ENCODE measurements around the gene TNRC18.
"Not testable (repeated sequence)": the region's sequence is repeated elsewhere in the genome, so short reads cannot be mapped to it uniquely, and the experiment has no call there.

Gene TNRC18

GRCh38 chr7:5320802-5321396 lies 102.7 kb downstream of the TNRC18 start:
- WGBS, 2 experiments = 96 to 97% methylated on average over 33 of the region's 33 CpGs
- Histone ChIP-seq H3K9me3 (ENCODE audit: control insufficient read depth, low read length) (no peaks in the 10 kb centered on the region), H3K27ac (ENCODE audit: insufficient read depth, low read depth, low read length, poor library complexity, severe bottlenecking) (no peak overlapping the region), H3K36me3 (ENCODE audit: control insufficient read depth, insufficient read depth, low read length) (peaks cover 11% of the 10 kb centered on the region), H3K4me1 (ENCODE audit: control insufficient read depth, insufficient read depth, low read length) (no peaks in the 10 kb centered on the region), H3K4me3 (ENCODE audit: insufficient read depth, low read depth, low read length) (no peak overlapping the region), H3K27me3 (ENCODE audit: control insufficient read depth, insufficient read depth, low read length, poor library complexity, severe bottlenecking) (no peaks in the 10 kb centered on the region)

- WGBS, 2 experiments = 94 to 95% methylated on average over 13 of the region's 13 CpGs
- Histone ChIP-seq H3K27ac (ENCODE audit: insufficient read depth, low read depth, low read length, poor library complexity, severe bottlenecking) (no peak overlapping the region), H3K9me3 (ENCODE audit: control insufficient read depth, low read length) (no peaks in the 10 kb centered on the region), H3K36me3 (ENCODE audit: control insufficient read depth, insufficient read depth, low read length) (peaks cover 11% of the 10 kb centered on the region), H3K4me3 (ENCODE audit: insufficient read depth, low read depth, low read length) (no peak overlapping the region), H3K4me1 (ENCODE audit: control insufficient read depth, insufficient read depth, low read length) (no peaks in the 10 kb centered on the region), H3K27me3 (ENCODE audit: control insufficient read depth, insufficient read depth, low read length, poor library complexity, severe bottlenecking) (no peaks in the 10 kb centered on the region)
These were observed 103.2 kb downstream of the TNRC18 start for GRCh38 chr7:5320391-5320790.

- H3K27ac ChIP-seq (ENCODE audit: insufficient read depth, low read depth, low read length, poor library complexity, severe bottlenecking); H3K9me3 ChIP-seq (ENCODE audit: control insufficient read depth, low read length); H3K4me1 ChIP-seq (ENCODE audit: control insufficient read depth, insufficient read depth, low read length); H3K4me3 ChIP-seq (ENCODE audit: insufficient read depth, low read depth, low read length); H3K27me3 ChIP-seq (ENCODE audit: control insufficient read depth, insufficient read depth, low read length, poor library complexity, severe bottlenecking): not testable (repeated sequence)
- peaks cover 11% of the 10 kb centered on the region for H3K36me3 ChIP-seq (ENCODE audit: control insufficient read depth, insufficient read depth, low read length)
- WGBS, 2 experiments = 98% methylated on average over 4 of the region's 5 CpGs
These were observed 105.0 kb downstream of the TNRC18 start for GRCh38 chr7:5318613-5319012.

GRCh38 chr7:5315761-5316160 lies 107.9 kb downstream of the TNRC18 start:
- 95 to 98% methylated on average over 14 of the region's 14 CpGs for WGBS, 2 experiments
- H3K27me3 ChIP-seq (ENCODE audit: control insufficient read depth, insufficient read depth, low read length, poor library complexity, severe bottlenecking) = no peaks in the 10 kb centered on the region
- no peak overlapping the region for H3K27ac ChIP-seq (ENCODE audit: insufficient read depth, low read depth, low read length, poor library complexity, severe bottlenecking)
- peaks cover 11% of the 10 kb centered on the region for H3K36me3 ChIP-seq (ENCODE audit: control insufficient read depth, insufficient read depth, low read length)
- no peak overlapping the region for H3K4me3 ChIP-seq (ENCODE audit: insufficient read depth, low read depth, low read length)
- no peaks in the 10 kb centered on the region for H3K4me1 ChIP-seq (ENCODE audit: control insufficient read depth, insufficient read depth, low read length)
- H3K9me3 ChIP-seq (ENCODE audit: control insufficient read depth, low read length) = no peaks in the 10 kb centered on the region

- Histone ChIP-seq H3K27me3 (ENCODE audit: control insufficient read depth, insufficient read depth, low read length, poor library complexity, severe bottlenecking) (no peaks in the 10 kb centered on the region), H3K4me3 (ENCODE audit: insufficient read depth, low read depth, low read length) (no peak overlapping the region), H3K9me3 (ENCODE audit: control insufficient read depth, low read length) (no peaks in the 10 kb centered on the region), H3K36me3 (ENCODE audit: control insufficient read depth, insufficient read depth, low read length) (peaks cover 7% of the 10 kb centered on the region), H3K27ac (ENCODE audit: insufficient read depth, low read depth, low read length, poor library complexity, severe bottlenecking) (no peak overlapping the region), H3K4me1 (ENCODE audit: control insufficient read depth, insufficient read depth, low read length) (no peaks in the 10 kb centered on the region)
- 95% methylated on average over 19 of the region's 19 CpGs for WGBS, 2 experiments
These were observed 108.8 kb downstream of the TNRC18 start for GRCh38 chr7:5314864-5315263.

GRCh38 chr7:5313076-5313885 lies 110.4 kb downstream of the TNRC18 start:
- not testable (repeated sequence) for H3K36me3 ChIP-seq (ENCODE audit: control insufficient read depth, insufficient read depth, low read length); H3K4me3 ChIP-seq (ENCODE audit: insufficient read depth, low read depth, low read length); H3K27ac ChIP-seq (ENCODE audit: insufficient read depth, low read depth, low read length, poor library complexity, severe bottlenecking); H3K9me3 ChIP-seq (ENCODE audit: control insufficient read depth, low read length); H3K4me1 ChIP-seq (ENCODE audit: control insufficient read depth, insufficient read depth, low read length); H3K27me3 ChIP-seq (ENCODE audit: control insufficient read depth, insufficient read depth, low read length, poor library complexity, severe bottlenecking)
- WGBS, 2 experiments = 95% methylated on average over 48 of the region's 48 CpGs

- not testable (repeated sequence) for H3K27me3 ChIP-seq (ENCODE audit: control insufficient read depth, insufficient read depth, low read length, poor library complexity, severe bottlenecking); H3K9me3 ChIP-seq (ENCODE audit: control insufficient read depth, low read length); H3K36me3 ChIP-seq (ENCODE audit: control insufficient read depth, insufficient read depth, low read length); H3K4me1 ChIP-seq (ENCODE audit: control insufficient read depth, insufficient read depth, low read length); H3K27ac ChIP-seq (ENCODE audit: insufficient read depth, low read depth, low read length, poor library complexity, severe bottlenecking); H3K4me3 ChIP-seq (ENCODE audit: insufficient read depth, low read depth, low read length)
- WGBS, 2 experiments = 95 to 96% methylated on average over 33 to 36 of the region's 46 CpGs
These were observed 111.2 kb downstream of the TNRC18 start for GRCh38 chr7:5312276-5313070.

- Histone ChIP-seq H3K27ac (ENCODE audit: insufficient read depth, low read depth, low read length, poor library complexity, severe bottlenecking) (no peak overlapping the region), H3K36me3 (ENCODE audit: control insufficient read depth, insufficient read depth, low read length) (no peaks in the 10 kb centered on the region), H3K27me3 (ENCODE audit: control insufficient read depth, insufficient read depth, low read length, poor library complexity, severe bottlenecking) (no peaks in the 10 kb centered on the region), H3K4me3 (ENCODE audit: insufficient read depth, low read depth, low read length) (no peak overlapping the region), H3K4me1 (ENCODE audit: control insufficient read depth, insufficient read depth, low read length) (no peaks in the 10 kb centered on the region), H3K9me3 (ENCODE audit: control insufficient read depth, low read length) (no peaks in the 10 kb centered on the region)
- 96 to 97% methylated on average over 16 of the region's 16 CpGs for WGBS, 2 experiments
These were observed 112.7 kb downstream of the TNRC18 start for GRCh38 chr7:5310822-5311405.

- H3K4me3 ChIP-seq (ENCODE audit: insufficient read depth, low read depth, low read length) = no peak overlapping the region
- H3K27me3 ChIP-seq (ENCODE audit: control insufficient read depth, insufficient read depth, low read length, poor library complexity, severe bottlenecking) = no peaks in the 10 kb centered on the region
- H3K4me1 ChIP-seq (ENCODE audit: control insufficient read depth, insufficient read depth, low read length) = no peaks in the 10 kb centered on the region
- no peak overlapping the region for H3K27ac ChIP-seq (ENCODE audit: insufficient read depth, low read depth, low read length, poor library complexity, severe bottlenecking)
- 95 to 96% methylated on average over 25 of the region's 25 CpGs for WGBS, 2 experiments
- H3K36me3 ChIP-seq (ENCODE audit: control insufficient read depth, insufficient read depth, low read length) = no peaks in the 10 kb centered on the region
- no peaks in the 10 kb centered on the region for H3K9me3 ChIP-seq (ENCODE audit: control insufficient read depth, low read length)
These were observed 114.5 kb downstream of the TNRC18 start for GRCh38 chr7:5309146-5309545.
